WTC11 (cell line): Measurements from ENCODE around the gene CRIP1.

Experiments
- JUN ChIP-seq: sonication (generic); formaldehyde crosslinking; IDR thresholded peaks from 2 replicates; pipeline ENCODE4 v1.8.0; 2023; ENCODE audit warnings: mild to moderate bottlenecking, missing genetic modification reagents
- TF ChIP-seq, protein P1 (sequence below): fragments of 200-600 bp; IDR thresholded peaks from 2 replicates; pipeline ENCODE4 v1.8.0; 2022; ENCODE audit warnings: antibody characterized with exemption
- TF ChIP-seq, protein P2 (sequence below): sonication (generic); formaldehyde crosslinking; IDR thresholded peaks from 2 replicates; pipeline ENCODE4 v1.8.0; 2023; ENCODE audit warnings: missing genetic modification reagents
- TF ChIP-seq, protein P3 (sequence below): sonication (generic); formaldehyde crosslinking; IDR thresholded peaks from 2 replicates; pipeline ENCODE4 v1.8.1; 2022; ENCODE audit warnings: low read depth, mild to moderate bottlenecking, moderate library complexity, missing genetic modification reagents, borderline replicate concordance

DNA sequence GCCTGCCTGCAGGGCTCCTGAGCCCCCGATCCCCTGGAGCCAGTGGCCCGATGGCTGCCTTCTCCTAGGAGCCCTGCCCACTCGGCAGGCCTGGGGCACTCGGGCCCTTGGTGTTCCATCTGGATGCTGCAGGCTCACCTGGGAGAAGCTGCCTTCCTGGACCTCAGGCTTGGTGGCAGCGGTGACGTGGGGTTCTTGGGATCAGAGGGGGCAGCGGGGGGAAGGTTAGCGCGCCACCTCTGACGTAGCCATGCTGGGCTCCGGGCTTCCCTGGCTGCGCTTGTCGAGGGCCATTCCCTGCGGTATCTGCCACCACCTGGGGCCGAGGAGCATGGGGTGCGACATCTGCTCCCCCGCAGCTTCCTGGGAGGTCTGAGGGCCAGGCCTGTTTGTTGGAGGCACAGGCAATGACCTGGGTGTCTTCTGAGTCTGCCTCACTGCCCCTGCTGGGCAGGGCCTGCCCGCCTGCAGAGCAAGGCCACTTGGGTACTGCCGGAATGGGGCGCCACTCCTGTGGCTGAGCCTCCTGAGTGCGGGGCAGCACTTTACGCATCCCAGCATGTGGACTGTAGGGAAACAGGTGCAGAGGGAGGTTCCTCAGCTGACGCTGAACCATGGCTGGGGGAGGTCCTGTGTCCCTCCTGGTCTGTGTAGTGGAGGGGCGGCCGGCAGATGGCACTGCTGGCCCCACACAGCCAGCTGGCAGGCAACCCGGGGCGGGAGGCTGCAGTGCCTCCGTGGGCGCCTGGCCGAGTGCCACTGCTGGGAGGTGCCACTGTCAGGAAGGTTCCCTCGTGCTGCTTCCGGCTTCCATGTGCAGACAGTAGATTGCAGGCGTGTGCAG is 46.8 kb upstream of the CRIP1 start:
- TF ChIP-seq, protein P1, sequence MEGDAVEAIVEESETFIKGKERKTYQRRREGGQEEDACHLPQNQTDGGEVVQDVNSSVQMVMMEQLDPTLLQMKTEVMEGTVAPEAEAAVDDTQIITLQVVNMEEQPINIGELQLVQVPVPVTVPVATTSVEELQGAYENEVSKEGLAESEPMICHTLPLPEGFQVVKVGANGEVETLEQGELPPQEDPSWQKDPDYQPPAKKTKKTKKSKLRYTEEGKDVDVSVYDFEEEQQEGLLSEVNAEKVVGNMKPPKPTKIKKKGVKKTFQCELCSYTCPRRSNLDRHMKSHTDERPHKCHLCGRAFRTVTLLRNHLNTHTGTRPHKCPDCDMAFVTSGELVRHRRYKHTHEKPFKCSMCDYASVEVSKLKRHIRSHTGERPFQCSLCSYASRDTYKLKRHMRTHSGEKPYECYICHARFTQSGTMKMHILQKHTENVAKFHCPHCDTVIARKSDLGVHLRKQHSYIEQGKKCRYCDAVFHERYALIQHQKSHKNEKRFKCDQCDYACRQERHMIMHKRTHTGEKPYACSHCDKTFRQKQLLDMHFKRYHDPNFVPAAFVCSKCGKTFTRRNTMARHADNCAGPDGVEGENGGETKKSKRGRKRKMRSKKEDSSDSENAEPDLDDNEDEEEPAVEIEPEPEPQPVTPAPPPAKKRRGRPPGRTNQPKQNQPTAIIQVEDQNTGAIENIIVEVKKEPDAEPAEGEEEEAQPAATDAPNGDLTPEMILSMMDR = no peak
- TF ChIP-seq, protein P2, sequence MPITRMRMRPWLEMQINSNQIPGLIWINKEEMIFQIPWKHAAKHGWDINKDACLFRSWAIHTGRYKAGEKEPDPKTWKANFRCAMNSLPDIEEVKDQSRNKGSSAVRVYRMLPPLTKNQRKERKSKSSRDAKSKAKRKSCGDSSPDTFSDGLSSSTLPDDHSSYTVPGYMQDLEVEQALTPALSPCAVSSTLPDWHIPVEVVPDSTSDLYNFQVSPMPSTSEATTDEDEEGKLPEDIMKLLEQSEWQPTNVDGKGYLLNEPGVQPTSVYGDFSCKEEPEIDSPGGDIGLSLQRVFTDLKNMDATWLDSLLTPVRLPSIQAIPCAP (CRISPR knock-in tag) = no peak
- TF ChIP-seq, protein P3, sequence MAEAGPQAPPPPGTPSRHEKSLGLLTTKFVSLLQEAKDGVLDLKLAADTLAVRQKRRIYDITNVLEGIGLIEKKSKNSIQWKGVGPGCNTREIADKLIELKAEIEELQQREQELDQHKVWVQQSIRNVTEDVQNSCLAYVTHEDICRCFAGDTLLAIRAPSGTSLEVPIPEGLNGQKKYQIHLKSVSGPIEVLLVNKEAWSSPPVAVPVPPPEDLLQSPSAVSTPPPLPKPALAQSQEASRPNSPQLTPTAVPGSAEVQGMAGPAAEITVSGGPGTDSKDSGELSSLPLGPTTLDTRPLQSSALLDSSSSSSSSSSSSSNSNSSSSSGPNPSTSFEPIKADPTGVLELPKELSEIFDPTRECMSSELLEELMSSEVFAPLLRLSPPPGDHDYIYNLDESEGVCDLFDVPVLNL (CRISPR knock-in tag) = no peak
- TF ChIP-seq JUN (CRISPR knock-in tag) = no peak
